ENCODE results near the gene SLC13A3.

DNA sequence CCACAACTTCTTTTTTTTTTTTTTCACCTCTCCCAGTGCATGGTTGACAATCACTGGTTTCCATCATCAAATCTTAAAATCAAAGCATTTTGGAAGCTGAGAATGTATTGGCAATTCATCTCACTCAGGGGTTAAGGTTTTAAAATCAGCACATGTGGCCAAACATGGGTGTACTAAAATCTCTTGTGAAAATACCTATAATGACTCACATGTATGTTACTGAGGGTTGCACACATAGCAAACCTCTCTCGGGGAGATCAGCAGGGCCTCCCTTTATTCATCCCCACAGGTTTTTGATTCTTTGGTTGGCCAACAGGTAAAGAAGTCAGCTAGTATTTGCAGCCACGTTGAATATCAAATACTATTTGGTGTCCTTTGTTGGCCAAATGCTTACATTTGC is 56.5 kb downstream of the SLC13A3 start:
- no peak for TF ChIP-seq POLR2AphosphoS5 (IDR thresholded peaks at IDR 0.05; ENCODE audit: borderline replicate concordance, low read depth, low read length)
- no peak for TF ChIP-seq EZH2 (IDR thresholded peaks at IDR 0.05)

All from SK-N-MC (cell line).